ENCODE results near the gene GBX1.

The GBX1 gene

DNA sequence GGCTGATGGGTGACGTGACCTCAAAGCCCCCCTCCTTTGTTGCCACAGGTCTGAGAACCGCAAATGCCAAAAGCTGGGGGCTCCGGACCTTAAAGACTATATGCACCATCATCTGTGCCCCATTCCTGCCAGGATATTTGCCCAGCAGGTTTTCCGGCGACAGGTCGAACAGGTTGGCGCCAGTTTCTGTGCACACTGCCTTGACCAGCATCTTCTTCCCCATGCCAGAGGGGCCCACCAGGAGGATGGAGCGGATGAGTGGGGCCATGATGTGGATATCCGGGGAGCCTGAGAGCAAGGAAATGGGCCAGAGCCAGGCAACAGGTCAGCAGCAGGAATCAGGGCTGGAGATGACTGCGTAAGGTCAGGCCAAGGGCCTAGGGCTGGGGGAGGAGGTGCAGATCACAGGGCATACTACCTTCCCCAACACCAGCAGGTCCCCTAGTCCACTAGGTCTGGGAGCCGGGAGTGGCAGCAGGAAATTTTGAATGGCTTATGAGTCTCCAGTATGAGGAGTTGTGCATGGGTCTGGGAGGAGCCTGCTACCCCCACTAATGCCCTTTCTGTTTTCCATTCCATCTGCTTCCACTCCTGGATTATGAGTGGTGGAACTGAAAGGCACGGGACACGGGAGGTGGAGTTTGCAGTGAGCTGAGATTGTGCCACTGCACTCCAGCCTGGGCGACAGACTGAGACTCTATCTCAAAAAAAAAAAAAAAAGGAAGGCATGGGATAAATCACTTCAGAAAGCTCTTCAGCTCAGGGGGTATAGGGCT is 25.9 kb upstream of the GBX1 start:
- no peak for ATAC-seq

GRCh38 chr7:151192002-151192539 is 24.6 kb upstream of the GBX1 start:
- no peak for ATAC-seq

DNA sequence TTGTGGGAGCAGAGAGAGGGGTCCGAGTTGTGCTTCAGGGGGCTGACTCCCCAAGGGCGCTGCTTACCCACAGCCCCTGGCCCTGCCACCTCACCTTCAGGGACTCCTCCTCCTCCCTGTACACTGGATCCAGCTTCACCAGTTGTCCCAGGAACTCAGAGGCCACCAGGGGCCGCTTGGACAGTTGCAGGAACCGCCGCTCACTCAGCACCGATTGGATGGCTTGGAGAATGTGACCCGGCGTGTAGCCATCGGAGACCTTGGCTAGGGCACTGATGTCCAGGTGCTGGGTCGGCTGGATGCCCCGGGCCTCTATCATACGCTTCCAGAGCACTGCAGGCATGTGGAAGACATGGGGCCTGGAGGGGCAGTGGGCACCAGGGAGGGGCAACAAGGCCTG is 24.1 kb upstream of the GBX1 start:
- no peak for ATAC-seq

GRCh38 chr7:151189038-151189437 is 21.5 kb upstream of the GBX1 start:
- no peak for ATAC-seq

DNA sequence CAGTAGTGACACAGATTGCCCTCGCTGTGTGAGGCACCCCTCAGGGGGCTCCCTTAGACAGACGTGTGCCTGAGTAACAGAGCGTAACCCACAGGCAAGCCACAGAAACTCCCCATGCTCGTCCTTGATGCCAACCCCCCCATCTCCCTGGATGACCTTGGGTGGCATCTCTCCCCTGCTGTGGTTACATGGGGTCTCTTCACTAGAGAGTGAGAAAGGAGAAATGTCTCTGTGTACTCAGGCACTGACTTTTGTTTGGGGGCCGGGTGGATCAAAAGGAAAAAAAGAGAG is 20.7 kb upstream of the GBX1 start:
- ATAC-seq: no peak

DNA sequence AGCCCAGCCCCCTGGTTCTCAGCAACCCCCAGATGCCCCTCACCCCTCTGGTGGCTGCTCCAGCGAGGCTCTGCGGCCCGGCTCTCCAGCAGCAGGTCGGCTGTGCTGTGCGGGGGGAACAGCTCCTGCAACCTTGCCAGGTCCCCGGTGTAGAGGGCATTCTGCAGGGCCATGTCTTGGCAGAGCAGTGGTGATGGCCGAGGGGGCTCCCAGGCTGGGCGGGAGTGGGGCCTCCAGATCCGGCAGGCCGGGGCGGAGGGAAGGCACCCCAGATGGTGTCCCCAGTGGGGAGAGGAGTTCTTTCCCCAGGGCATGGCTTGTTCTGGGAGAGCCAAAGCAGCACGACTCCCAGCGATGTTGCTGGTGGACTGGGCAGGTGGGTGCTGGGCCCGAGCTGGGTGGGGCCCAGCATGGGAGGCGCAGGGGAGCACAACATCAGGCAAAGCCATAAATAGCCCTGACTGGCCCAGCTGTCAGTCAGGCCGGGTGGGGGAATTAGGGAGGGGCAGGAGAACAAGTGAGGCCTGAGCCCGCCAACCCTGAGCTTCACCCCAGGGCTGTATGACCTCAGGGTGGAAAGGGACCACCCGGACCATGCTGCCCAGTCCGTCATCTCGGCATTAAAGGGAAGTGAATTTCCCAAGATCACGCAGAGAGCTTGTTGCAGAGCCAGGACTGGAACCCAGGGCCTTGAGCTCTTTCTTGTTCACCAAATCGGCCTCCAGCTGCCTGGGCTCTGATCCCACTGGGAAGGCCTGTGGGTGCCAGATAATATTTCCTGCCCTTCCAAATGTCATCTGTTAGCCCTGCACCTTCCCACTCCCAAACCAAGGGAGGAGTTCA is 20.1 kb upstream of the GBX1 start:
- no peak for ATAC-seq

- no peak for ATAC-seq
Measured at GRCh38 chr7:151186640-151187408, 19.3 kb upstream of the GBX1 start, which contains the start of gene ASB10. TSS of gene ASB10 (minus strand) at chr7:151187250. CDS start at chr7:151187130, 120 bp downstream.

DNA sequence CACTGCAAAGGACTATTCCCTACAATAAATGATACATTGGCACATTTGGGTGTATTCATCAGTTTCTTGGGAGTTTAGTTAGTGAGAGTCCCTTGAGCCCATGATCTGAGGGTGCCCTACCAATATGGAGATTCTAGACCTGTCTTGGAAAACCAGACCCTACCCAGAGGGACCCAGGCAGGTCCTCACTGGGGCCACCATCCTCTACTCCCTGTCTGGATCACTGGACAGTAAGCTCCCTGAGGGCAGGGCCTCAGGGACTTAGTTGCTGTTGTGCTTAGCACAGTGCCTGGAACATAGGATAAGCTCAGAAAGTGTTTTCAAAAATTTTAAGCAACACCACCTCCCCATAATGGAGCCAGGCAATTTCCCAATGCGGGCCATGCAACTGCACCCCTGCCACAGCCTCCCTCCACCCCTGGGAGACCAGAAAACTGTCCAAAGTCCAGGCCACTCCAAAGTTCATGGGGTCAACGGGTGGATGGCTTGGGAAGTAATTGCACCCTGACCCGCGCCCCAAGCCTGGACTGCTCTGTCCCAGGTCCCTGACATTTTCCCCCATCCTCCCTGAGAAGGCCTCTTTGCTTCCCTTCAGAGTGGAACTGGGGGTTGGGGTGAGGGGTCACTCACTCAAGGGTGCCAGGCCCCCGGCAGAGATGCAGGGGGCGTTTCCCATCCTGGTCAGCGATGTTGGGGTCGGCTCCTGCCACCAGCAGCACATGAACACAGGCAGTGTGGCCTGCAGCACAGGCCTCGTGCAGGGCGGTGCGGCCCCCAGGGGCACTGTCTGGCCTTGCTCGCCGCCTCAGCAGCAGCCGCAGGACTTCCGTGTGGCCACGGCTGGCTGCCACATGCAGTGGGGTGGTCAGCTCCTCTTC is 18.5 kb upstream of the GBX1 start:
- no peak for ATAC-seq

DNA sequence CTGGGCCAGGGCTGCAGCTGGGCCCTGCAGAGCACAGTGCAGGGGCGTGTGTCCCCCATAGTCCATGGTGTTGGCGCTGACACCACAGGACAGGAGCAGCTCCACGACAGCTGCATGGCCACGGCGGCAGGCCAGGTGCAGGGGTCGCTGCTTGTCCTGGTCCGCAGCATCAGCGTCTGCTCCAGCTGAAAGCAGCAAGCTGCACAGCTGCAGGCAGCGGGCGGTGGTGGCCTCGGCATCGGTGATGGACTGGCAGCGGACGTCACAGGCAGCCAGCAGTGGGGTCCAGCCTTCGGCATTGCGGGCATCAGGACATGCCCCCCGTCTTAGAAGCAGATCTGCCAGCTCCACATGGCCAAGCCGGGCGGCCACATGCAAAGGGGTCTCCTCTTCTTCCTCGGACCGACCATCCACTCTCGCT is 13.5 kb upstream of the GBX1 start:
- no peak for ATAC-seq

- no peak for ATAC-seq
Measured at GRCh38 chr7:151179946-151180345, 12.5 kb upstream of the GBX1 start.

GRCh38 chr7:151179287-151179860 is 11.9 kb upstream of the GBX1 start:
- ATAC-seq: no peak

DNA sequence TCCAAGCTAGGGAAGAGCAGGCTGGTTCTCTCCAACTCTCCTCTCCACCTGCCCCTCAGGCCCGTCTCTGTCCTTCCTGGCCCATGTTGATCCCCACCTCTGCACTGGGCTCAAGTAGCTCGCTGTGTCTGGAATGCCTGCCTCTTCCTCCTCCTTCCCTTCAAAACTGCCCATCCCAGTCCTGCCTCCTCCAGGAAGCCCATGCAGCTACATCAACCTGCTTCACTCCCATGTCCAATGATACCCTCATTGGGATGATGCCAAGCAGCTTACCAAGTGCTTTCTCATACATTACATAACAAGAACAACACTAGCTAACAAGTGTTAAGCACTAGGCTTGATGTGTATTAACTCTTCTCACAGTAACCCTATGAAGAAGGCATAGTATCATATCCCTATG is 11.3 kb upstream of the GBX1 start:
- no peak for ATAC-seq

- ATAC-seq: no peak
Measured at GRCh38 chr7:151178236-151178635, 10.7 kb upstream of the GBX1 start.

DNA sequence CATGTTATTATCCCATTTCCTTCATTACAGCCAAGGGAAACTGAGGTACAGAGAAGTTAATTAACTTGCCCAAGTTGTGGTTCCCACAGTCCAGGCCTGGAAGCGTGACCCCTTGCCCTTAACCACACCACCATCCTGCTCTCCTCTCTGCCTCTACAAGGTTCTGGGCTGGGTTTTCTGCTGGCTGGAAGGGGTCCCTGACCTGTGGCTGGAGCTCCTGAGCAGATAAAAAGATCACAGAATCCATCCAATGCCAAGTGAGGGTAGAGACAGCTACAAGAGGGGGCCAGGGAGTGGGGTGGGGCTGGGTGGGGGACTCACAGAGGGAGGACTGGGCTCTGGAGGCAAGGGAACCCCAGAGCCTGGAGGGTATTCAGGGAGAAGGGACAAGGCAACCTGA is 9.8 kb upstream of the GBX1 start:
- no peak for ATAC-seq

GRCh38 chr7:151176401-151176800 is 8.9 kb upstream of the GBX1 start:
- ATAC-seq: no peak

DNA sequence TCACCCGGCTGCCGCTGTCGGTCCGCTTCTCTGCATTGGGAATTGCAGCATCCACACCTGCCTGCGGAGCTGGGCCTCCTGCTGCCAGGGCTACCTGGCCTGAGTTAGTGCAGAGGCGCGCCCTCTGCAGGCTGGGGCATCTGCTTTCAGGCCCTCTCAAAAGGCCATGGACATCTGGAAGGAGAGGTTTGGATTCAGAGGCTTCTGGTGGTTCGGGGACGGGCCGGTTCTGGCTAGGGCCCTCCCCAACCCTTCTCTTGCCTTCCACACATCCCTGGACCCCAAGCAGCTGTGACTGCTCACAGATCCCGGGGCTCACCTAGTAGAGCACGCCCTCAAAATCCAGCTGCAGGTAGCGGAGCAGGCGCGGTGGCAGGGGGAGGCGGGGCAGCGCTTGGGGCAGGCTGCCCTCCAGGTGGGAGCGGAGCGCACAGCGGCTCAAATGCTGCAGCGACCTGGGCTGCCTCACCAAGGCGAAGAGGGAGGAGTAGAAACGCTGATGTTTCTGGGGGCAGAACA is 8.4 kb upstream of the GBX1 start:
- ATAC-seq: no peak

DNA sequence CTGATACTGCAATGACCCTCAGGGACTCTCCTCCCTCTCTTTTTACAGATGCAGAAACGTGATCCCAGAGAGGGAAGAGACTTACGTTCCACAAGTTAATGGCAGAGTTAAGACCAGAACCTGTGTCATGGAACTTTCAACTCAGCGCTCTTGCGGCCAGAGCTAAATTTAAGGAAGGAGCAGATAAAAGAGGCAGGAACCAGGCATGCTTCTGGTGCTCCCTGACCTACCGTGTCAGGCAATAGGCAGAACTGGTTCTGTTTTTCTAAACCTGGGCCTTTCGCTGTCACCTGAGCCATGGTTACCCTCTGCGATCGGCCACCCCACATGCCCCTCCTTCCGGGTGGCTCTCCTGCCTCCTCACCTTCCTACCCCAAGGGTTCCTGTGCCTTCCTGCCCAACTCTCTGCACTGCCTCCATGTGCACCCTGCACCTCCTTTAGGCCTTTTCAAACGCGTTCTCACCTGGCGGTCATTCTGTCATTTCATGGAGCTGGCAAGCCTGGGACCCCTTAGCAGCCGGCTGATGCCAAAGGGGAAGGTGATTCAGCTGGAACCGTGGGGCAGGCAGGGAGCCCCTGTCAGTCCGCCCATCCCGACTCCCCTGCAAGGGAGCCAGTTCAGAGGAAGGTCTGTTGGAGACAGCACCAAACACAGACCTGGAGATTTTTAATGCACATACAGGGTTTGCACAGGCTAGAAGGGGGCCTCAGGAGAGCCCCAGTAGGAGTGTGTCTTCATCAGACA is 7.7 kb upstream of the GBX1 start:
- ATAC-seq: no peak

DNA sequence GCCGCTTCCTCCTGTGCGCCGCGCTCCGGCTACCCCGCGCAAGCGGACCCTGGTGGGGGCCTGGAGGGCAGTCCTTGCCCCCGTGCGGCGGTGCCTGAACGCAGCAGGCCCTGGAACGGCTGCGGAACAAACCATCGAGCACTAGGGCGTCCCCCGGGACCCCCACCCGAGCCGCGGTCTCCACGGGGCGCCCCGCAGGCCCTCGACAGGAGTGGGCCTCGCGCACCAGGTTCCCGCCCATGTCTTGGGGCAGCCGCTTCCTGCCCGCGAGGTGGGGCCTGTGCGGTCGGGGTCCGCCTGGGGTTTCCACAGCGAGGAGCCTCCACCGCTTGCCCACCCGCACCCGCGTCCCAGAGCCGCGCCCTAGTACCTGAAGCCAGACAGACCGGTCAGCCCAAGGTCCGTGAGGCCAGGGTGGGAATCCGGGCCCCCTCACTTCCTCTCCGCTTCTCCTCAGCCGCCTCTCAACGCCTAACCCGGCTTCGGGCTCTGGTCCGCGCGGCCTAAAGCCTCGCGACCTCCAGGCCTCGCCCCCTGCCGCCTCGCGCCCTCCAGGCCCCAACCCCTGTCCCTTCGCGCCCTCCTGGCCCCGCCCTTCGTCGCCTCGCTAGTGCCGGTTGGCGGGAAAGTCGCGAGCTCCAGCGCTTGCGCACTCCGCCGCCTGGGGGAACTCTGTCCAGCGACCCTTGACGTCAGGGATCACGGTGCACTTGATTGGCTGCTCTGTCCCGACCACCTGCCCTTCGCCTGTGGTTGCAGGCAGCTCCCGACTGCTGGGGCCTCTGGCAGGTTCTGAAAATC is 7.0 kb upstream of the GBX1 start:
- ATAC-seq: peak in 1 of 2 donors; percentile 30

GRCh38 chr7:151173386-151174245 is 6.1 kb upstream of the GBX1 start:
- ATAC-seq: no peak

Measured in activated CD4-positive, CD25-positive, alpha-beta regulatory T cell treated with anti-CD3 and anti-CD28 coated beads, Interleukin-2, amount 50 U/mL, for 24 hours (primary cell).